Prostate gland (tissue), 2 donors: ENCODE results near the gene CAT.

Experiments used
- POLR2A ChIP-seq: fragments of 450-650 bp; IDR thresholded peaks from one replicate; pipeline ENCODE4 v1.6.1; 2016; ENCODE audit warnings: antibody characterized with exemption, mild to moderate bottlenecking
- TF ChIP-seq, protein P1 (sequence below), 4 experiments: fragments of 200-600 bp in 2 of 4; fragments of 450-650 bp in 2 of 4; sonication (generic) in 2 of 4; IDR thresholded peaks; 1 replicate in 3 of 4; 2 replicates in 1 of 4; pipeline ENCODE4 v1.5.1; 2016 to 2019; ENCODE audit warnings: antibody characterized with exemption in 4 of 4, mild to moderate bottlenecking in 2 of 4, moderate library complexity in 2 of 4

DNA sequence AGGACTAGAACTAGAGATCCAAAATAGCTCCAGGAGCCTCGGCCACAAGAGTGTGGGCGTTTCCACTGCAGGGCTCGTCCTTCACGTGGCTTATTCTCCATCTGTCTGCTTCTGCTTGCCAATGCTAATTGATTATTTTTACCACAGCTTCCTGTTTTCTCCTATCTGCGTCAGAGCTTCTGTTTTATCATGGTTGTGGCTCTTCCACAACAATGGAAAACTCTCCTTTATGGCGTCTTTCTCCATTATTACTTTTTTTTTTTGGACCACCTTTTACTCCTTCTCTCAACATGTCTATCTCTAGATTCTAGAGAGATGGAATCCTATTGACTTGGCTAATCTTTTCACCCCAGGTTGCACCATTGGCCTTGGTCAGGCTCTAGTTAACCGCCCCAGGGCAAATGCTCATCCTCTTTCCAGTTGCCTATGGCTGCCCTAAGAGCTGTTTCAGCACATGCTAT lies 25.9 kb downstream of the CAT start:
- TF ChIP-seq, protein P1, sequence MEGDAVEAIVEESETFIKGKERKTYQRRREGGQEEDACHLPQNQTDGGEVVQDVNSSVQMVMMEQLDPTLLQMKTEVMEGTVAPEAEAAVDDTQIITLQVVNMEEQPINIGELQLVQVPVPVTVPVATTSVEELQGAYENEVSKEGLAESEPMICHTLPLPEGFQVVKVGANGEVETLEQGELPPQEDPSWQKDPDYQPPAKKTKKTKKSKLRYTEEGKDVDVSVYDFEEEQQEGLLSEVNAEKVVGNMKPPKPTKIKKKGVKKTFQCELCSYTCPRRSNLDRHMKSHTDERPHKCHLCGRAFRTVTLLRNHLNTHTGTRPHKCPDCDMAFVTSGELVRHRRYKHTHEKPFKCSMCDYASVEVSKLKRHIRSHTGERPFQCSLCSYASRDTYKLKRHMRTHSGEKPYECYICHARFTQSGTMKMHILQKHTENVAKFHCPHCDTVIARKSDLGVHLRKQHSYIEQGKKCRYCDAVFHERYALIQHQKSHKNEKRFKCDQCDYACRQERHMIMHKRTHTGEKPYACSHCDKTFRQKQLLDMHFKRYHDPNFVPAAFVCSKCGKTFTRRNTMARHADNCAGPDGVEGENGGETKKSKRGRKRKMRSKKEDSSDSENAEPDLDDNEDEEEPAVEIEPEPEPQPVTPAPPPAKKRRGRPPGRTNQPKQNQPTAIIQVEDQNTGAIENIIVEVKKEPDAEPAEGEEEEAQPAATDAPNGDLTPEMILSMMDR (IDR thresholded peaks at IDR 0.05): no peak
- no peak for TF ChIP-seq POLR2A
